Activated naive CD4-positive, alpha-beta T cell (primary cell): Measurements from ENCODE around the gene CRYBG3.

Experiments
- DNase-seq, 4 experiments: peaks; one replicate each; lab custom pipeline; 2025; lab: John Stamatoyannopoulos, UW

CRYBG3 gene

DNA sequence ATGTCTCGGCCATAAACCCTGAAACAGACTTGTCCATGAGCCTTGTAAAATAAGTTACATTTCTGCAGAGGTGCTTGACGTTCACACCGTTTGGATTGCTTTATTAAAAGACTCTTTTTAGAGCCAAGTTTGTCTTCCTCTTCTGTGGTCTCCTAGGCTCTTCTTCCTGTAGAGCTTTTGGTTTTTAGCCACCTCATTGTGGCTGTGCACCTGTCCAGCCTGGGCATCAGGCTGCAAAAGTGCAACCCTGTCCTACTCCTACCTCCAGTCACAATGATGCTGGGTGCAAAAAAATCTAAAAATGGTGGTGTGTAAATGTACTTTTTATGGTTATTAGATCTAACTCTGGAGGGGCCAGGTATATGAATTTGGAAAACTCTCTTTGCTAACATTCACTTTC is 153.2 kb downstream of the CRYBG3 start:
- no peak for DNase-seq

DNA sequence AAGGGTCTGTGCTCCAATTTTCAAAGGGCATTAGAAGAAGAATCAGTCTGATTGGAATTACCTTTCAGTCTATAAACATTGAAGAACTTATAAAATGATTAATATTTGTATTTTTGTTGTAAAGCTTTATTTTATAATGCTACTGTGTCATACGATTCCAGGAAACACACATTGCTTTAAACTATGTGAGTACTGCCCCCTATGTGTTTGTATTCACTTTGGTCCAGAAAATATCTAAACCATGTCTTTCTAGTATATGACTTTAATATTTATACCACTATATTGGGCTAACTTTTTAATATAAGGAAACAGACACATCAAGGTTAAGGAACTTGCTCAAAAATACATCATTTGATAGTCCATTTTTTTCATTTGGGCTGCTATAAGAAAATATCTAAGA is 153.7 kb downstream of the CRYBG3 start:
- DNase-seq: no peak

DNA sequence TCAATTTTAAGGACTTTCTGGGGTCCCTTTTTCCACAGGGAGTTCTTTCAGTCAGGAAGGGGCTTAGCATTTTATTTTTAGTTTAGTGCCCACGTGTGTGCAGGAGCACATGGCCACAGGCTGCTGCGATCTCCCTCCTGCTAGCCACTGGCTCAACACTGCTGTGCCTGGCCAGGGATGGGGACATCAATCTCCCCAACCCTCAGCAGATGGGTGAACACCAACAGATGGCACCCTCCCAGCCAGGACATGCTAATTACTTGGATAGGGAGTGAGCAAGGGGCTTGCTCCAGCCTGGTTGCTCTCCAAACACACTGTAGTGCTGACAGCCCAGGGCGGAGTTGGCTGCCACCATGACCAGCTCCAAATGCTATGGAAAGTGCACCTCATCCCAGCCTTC is 157.8 kb downstream of the CRYBG3 start:
- DNase-seq: no peak

DNA sequence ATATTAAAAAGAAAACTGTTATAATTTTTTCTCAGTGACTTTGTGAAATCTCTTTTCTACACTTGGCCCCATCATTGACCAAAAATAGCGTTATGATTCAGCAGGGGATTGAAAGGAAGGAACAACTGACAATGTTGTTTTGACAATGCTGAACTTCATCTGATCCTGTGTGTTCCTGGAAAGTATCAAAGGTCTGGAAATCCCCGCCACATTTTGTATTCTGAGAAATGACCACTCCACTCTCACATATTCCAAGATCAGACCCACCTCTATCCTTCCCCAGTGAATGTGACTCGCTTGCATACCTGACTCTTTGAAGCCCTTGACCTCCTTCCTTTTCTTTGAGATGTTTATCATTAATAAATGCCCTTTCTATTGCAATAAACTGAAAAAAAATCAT is 160.1 kb downstream of the CRYBG3 start:
- no peak for DNase-seq

DNA sequence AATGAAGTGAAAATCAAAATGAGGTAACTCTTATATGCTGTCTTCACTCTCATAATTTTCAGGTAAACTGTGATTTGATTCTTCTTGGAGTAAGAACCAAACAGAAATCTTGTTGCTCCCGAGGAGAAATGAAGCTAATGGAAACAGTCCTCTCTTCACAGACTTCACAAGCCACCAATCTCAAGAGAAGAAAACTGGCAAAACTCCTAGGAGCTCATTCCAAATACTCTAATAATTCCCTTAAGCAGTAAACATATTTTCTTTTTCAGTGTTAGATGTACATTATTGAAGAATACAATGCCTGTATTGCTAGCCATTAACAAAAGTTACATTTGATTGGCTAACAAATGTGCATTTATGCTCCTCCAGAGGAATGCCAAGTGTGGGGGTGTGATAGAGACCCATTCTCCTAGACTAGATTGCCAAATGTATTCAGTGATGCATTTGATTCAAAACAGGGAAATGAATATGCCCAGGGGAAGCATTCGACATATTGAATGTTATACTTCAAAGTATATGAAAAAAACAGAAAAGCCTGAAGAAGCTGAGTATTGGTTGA is 162.2 kb downstream of the CRYBG3 start:
- DNase-seq: no peak

DNA sequence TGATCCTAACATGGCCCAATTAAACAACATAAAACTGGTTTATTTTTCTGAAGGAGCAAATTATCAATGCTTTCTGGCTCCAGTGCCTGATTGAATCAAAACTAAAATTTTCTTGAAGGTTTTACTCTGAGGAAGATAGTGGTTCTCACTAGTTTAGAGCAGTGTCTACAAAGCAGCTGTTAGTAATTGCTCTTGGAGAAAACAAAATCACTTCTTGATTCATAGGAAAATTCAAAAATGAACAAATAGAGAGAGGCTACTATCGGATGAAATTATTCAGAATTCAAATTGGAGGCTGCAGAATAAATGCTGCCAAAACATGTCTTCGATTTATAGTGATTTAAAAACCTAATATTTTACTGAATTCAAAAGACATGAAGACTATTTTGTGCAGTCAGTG is 165.5 kb downstream of the CRYBG3 start:
- no peak for DNase-seq

DNA sequence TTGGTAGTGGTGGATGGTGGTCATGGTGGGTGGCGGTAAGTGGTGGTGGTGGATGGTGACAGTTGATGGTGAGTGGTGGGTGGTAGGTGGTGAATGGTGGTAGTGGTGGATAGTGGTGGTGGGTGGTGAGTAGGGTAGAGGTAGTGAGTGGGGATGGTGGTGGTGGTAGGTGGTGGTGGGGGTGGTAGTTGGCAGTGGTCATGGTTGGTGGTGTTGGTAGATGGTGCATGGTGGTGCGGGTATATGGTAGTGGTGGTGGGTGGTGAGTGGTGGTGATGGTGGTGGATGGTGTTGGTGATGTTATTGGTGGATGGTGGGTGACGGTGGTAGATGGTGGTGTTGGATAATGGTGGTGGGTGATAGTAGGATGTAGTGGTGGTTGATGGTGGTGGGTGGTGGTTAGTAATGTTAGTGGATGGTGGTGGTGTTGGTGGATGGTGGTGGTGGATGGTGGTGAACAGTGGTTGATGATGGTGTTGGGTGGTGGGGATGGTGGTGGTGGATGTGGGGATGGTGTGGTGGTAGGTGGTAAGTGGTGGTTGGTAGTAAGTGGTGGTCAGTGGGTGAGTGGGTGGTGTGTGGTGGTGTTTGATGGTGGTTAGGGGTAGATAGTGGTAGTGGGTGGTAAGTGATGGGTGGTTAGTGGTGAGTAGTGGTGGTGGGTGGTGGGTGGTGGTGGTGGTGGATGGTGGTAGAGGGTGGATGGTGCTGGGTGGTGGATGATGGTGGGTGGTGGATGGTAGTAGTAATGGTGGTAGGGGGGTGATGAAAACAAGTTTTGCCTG is 167.2 kb downstream of the CRYBG3 start:
- DNase-seq: no peak

DNA sequence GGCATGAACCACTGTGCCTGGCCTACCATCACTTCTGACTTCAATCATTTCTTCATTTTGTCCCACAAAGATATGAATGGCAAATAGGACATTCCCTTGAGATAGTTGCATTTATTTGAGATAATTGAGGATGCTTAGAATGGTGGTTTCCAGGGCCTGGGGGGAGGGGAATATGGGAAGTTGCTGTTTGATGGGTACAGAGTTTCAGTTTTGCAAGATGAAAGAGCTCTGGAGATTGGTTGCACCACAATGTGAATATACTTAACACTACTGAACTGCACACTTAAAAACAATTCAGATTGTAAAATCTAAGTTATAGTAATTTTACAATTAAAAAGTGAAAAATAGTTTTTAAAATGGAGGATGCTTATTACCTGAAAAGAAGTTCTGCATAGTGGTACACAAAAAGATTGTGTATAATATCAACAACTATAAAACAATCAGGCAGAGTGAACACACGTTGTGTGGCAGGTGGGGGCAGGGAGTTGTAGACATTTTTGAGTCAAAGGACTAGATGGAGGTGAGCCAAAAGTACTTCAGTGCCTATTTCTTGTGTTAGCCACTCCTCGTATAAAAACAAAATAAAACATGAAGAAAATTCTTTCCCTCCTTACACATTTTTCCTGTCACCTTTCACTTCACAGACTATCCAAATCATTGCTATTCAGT is 168.9 kb downstream of the CRYBG3 start:
- DNase-seq: no peak

DNA sequence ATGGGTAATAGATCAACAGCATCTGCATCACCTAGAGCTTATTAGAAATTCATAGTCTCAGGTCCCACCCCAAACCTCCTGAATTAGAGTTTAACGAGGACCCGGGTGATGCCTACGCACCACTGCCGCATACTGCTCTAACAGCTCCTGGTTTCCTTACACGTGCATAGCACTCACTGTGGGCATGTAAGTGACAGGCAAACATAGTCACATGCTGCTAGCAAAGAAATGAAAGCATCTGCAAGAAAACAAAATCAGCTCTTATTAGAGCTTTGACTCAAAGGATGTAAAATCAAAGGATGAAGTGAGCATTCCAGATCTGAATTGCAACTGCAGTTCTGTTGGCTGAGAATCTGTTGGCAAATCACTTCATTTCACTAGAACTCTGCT is 169.5 kb downstream of the CRYBG3 start:
- DNase-seq: no peak

DNA sequence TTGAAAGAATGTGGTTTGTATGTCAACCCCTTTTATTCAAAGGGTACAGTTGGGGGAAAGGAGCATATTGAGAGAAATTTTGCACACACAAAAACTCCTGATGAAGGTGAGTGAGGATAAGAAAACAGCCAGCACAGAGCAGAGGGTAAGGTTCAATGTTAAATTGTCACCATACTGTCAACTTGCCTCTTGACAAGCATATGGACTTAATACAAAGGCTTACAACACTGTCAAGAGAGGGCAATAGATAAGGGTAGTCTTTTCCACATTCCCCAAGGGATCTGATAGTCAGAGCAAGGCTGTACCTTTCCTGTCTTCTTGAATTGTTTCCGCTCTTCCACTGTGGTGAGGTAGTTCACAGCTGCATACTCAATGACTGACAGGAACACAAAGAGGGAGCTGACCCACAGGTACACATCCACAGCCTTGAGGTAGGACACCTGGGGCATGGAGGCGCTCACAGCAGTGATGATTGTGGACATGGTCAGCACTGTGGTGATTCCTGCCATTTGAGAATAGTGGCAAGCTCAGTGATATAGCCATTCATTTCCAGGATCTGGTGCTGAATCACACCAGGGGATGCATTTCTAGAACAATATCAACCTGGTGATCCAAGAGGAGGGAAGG is 170.8 kb downstream of the CRYBG3 start:
- DNase-seq: no peak

DNA sequence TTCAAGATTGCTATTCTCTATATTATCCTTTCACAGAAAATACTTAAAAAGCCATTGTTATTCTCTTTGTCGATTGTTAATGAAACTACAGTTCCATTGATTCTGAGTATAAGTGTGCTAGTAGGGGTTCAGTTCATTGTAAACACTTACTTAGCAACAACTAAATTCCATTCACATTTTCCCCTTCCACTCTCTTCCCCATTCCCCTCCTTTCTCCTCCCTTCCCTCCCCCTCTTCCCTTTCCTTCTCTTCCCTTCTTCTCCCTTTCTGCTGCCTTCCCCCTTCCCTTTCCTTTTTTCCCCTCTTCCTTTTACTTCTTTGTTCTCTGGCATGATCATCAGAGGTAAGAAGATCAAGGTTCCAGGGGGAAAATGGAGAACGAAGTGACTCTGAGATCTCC is 171.7 kb downstream of the CRYBG3 start:
- no peak for DNase-seq

DNA sequence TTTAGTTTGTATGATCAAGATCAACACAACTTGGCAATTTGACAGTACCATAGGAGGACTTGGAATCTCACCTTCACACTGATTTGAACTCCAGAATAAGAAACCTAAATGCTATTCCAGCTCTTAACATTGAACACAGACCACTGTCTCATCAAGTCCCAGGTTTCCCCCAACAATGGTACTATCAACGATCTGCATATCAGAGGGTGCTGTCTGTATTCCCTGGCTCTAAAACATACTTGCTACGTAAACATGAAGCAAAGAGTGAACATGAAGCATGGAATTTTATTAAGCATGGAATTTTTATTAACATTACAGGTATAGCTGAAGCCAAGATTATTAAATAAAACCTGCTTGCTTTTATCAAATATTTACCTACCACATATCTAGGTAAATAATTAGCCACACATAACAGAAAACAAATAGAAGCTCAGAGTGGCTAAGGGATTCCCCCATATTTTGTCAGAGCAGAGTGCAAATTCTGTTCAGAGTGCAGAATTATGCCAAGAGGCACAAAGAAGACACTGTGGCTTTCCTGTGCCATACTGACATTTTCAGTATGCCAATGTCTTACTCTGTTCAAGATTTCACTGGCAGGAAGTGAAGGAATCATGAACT is 172.6 kb downstream of the CRYBG3 start:
- no peak for DNase-seq
